ENCODE measurements around the gene HINT2.
A peak's percentile ranks its signal among the peaks of the same experiment; 100 is the strongest.

Gene HINT2

GRCh38 chr9:35783418-35783817 is 31.4 kb downstream of the HINT2 start:
- TF ChIP-seq CTCF (conservative IDR thresholded peaks at IDR 0.05) = no peak
- no peak overlapping the region for H3K27ac ChIP-seq

GRCh38 chr9:35781066-35781465 is 33.8 kb downstream of the HINT2 start:
- H3K27ac ChIP-seq = no peak overlapping the region
- no peak for TF ChIP-seq CTCF (conservative IDR thresholded peaks at IDR 0.05)

GRCh38 chr9:35778496-35778895 is 36.3 kb downstream of the HINT2 start:
- TF ChIP-seq CTCF (conservative IDR thresholded peaks at IDR 0.05) = no peak
- no peak overlapping the region for H3K27ac ChIP-seq

GRCh38 chr9:35776018-35776417 is 38.8 kb downstream of the HINT2 start:
- H3K27ac ChIP-seq = no peak overlapping the region
- TF ChIP-seq CTCF (conservative IDR thresholded peaks at IDR 0.05) = no peak

- TF ChIP-seq CTCF (conservative IDR thresholded peaks at IDR 0.05) = no peak
- H3K27ac ChIP-seq = no peak overlapping the region
These were observed 39.8 kb downstream of the HINT2 start for GRCh38 chr9:35774907-35775635.

GRCh38 chr9:35771943-35772342 is 42.9 kb downstream of the HINT2 start:
- H3K27ac ChIP-seq = peak overlapping the region; percentile 59
- TF ChIP-seq CTCF (conservative IDR thresholded peaks at IDR 0.05) = no peak

GRCh38 chr9:35771534-35771933 is 43.3 kb downstream of the HINT2 start:
- peak overlapping the region; percentile 59 for H3K27ac ChIP-seq
- TF ChIP-seq CTCF (conservative IDR thresholded peaks at IDR 0.05) = no peak
